NCI-H526 (cell line): Measurements from ENCODE around the gene GPR83.
"Not testable (repeated sequence)": the region's sequence is repeated elsewhere in the genome, so short reads cannot be mapped to it uniquely, and the experiment has no call there.

Experiments
- DNase-seq, 2 experiments: peaks; one replicate each; lab custom pipeline; 2025; lab: John Stamatoyannopoulos, UW

The GPR83 gene

DNA sequence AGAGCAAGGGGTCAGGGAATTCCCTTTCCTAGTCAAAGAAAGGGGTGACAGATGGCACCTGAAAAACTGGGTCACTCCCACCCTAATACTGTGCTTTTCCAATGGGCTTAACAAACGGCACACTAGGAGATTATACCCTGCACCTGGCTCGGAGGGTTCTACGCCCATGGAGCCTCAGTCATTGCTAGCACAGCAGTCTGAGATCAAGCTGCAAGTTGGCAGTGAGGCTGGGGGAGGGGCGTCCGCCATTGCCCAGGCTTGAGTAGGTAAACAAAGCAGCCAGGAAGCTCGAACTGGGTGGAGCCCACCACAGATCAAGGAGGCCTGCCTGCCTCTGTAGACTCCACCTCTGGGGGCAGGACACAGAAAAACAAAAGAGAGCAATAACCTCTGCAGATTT is 30.6 kb downstream of the GPR83 start:
- DNase-seq: peak; percentile 20 to 35

DNA sequence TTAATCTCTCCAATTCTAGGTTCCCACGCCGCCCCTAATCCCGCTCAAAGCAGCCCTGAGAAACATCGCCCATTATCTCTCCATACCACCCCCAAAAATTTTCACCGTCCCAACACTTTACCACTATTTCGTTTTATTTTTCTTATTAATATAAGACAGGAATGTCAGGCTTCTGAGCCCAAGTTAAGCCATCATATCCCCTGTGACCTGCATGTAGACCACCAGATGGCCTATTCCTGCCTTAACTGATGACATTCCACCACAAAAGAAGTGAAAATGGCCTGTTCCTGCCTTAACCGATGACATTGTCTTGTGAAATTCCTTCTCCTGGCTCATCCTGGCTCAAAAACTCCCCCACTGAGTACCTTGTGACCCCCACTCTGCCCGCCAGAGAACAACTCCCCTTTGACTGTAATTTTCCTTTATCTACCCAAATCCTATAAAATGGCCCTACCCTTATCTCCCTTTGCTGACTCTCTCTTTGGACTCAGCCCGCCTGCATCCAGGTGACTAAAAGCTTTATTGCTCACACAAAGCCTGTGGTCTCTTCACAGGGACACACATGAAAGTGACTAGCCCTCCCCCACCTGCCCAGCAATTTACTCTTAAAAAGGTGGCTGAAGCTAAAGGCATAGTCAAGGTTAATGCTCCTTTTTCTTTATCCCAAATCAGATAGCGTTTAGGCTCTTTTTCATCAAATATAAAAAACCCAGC is 50.2 kb downstream of the GPR83 start:
- DNase-seq: not testable (repeated sequence)

DNA sequence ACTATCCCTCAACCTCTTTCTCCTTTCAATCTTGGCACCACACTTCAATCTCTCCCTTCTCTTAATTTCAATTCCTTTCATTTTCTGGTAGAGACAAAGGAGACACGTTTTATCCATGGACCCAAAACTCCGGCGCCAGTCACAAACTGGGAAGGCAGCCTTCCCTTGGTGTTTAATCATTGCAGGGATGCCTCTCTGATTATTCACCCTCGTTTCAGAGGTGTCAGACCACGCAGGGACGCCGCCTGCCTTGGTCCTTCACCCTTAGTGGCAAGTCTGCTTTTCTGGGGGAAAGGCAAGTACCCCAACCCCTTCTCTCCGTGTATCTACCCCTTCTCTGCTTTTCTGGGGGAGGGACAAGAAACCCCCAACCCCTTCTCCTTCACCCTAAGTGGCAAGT is 54.9 kb downstream of the GPR83 start:
- DNase-seq: not testable (repeated sequence)

DNA sequence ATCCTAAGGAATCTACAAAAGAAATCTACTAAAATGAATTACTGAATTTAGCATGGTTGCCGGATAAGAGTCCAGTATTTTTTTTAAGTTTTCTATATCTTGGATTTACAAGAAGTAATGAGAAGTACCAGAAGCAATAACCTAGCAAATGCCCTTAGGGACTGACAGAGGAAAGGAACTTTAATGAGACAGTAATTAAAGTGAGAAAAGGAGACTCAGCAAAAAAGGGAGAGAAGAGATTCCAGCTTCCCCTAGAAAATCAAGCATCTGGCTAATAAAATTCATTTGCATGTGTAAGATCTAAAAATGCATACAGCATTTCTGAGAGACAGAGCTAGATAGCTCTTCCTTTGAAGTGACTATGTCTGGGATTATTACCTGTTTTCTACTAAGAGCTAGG is 57.7 kb downstream of the GPR83 start:
- DNase-seq: no peak

DNA sequence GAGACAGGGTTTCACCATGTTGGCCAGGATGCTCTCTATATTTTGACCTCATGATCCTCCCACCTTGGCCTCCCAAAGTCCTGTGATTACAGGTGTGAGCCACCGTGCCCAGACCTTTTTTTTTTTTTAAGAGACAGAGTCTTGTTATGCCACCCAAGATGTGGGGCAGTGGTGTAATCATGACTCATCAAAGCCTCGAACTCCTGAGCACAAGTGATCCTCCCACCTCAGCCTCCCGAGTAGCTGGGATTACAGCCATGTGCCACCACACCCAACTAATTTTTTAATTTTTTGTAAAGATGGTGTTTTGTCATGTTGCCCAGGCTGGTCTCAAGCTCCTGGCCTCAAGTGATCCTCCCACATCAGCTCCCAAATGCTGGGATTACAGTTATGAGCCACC is 59.0 kb downstream of the GPR83 start:
- no peak for DNase-seq

GRCh38 chr11:94338651-94339050 is 62.6 kb downstream of the GPR83 start:
- peak in 1 of 2 experiments; percentile 7 for DNase-seq

DNA sequence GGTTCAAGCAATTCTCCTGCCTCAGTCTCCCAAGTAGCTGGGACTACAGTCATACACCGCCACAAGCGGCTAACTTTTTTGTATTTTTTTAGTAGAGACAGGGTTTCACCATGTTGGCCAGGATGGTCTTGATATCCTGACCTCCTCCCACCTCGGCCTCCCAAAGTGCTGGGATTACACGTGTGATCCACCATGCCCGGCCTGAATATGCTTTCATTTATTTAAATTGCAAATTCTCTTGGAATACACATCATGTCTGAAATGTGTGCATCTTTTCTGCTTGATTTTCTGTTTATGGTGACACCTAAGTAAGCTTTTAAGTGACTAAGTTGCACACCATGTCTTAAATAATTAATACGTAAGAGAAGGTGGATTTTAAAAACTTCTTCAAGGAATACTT is 65.2 kb downstream of the GPR83 start:
- no peak for DNase-seq

DNA sequence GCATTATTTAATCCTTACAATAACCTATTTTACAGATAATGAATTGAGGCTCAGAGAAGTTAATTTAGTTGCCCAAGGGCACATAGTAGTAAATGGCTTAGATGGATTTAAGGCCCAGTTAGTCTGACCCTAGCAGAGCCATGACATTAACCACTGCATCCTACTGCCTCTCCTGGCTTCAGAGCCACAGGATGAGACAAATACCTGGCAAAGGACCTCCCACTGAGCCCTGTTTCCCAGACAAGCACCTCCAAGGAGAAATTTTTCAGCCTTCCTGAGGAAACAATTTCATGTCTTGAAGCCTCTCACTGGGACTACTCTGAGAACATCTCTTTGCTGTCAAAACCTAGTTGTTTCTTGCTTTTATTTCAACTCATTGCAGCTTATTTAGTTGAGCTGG is 68.4 kb downstream of the GPR83 start:
- no peak for DNase-seq

GRCh38 chr11:94330789-94331188 is 70.4 kb downstream of the GPR83 start:
- DNase-seq: no peak

DNA sequence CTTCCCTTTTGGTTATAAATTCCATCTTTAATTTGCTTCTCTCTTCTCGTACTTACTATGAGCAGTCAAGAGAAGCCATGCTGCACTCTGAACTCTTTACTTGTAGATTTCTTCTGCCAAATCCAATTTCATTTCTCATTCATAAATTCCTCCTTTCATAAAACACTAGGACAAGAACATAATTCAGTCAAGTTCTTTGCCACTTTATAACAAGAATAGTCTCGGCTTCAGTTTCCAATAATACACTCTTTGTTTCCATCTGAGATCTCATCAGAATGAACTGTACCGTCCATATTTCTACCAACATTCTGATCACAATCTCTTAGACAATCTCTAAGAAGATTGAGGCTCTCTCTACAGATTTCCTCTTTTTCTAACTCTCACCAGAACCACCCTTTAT is 71.7 kb downstream of the GPR83 start:
- DNase-seq: no peak

DNA sequence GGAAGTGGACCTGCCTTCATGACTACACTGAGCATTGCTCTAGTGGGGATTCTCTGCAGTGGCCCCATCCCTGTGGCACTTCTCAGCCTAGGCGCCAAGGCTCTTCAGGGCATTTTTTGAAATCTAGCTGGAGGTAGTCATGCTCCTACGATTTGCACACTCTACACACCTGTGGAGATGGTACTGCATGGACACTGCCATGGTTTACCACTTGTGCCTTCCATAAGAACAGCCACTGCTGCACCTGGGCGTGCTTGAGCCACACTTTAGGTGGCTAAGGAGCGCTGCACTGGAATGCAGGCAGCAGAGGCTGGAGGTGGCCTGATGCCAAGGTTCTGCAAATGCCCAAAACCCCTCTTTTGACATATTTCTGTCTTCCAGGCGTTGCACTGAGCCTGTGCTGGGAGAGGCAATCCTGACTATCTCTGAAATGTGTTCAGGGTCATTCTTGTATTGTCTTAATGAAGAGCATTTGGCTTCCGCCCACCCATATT is 72.6 kb downstream of the GPR83 start:
- no peak for DNase-seq
